GM12891 (cell line): ENCODE measurements around the gene CSMD2.

ENCODE experiments used
- DNase-seq: peaks from one replicate; pipeline ENCODE4 v3.0.0; 2011; ENCODE audit warnings: low spot score; ENCODE audit not compliant: insufficient read length
- FAIRE-seq: peaks from 2 replicates; lab custom pipeline; 2011; peaks lifted over from hg19 to GRCh38; lab: Jason Lieb, UNC
- PAX5 ChIP-seq: IDR thresholded peaks from 2 replicates; pipeline ENCODE4 v1.6.1; 2011; ENCODE audit warnings: low read length, moderate library complexity, mild to moderate bottlenecking; ENCODE audit not compliant: insufficient read depth, severe bottlenecking
- POLR2A ChIP-seq: IDR thresholded peaks from 2 replicates; pipeline ENCODE4 v1.6.1; 2011; ENCODE audit warnings: low read depth, low read length, control low read depth
- POLR2AphosphoS5 ChIP-seq: IDR thresholded peaks from 2 replicates; pipeline ENCODE4 v1.6.1; 2011; ENCODE audit warnings: low read depth, low read length, control low read depth
- POU2F2 ChIP-seq: IDR thresholded peaks from 2 replicates; pipeline ENCODE4 v1.6.1; 2011; ENCODE audit warnings: low read depth, mild to moderate bottlenecking, control low read depth, low read length, moderate library complexity
- SPI1 ChIP-seq: IDR thresholded peaks from 2 replicates; pipeline ENCODE4 v1.6.1; 2011; ENCODE audit warnings: low read depth, low read length, control low read depth
- TAF1 ChIP-seq: IDR thresholded peaks from 2 replicates; pipeline ENCODE4 v1.6.1; 2011; ENCODE audit warnings: low read depth, low read length, control low read depth

Gene CSMD2

DNA sequence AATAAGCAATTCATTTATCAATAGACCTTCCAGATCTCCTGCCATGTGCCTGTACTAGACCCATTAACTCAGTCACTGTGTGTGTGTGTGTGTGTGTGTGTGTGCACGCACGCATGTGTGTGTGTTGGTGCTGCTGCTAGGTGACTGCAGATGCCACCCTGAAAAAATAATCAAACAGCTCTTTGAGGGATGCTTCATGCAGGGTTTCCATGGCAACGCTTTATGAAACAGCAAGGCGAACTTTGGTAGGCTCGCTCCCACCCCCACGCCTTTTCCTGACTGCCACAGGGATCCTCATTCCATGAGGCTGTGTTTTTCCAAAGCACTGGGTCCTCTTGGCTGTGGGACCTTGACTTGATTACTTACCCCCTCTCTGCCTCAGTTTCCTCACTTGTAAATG is 207.2 kb downstream of the CSMD2 start:
- DNase-seq = no peak
- FAIRE-seq = no peak
- TF ChIP-seq POLR2AphosphoS5 = no peak

GRCh38 chr1:33955096-33955495 is 209.9 kb downstream of the CSMD2 start:
- TF ChIP-seq PAX5 (no peak), SPI1 (no peak), POLR2A (no peak), POU2F2 (no peak), POLR2AphosphoS5 (no peak), TAF1 (no peak)
- FAIRE-seq (no peak), DNase-seq (no peak)

- DNase-seq (no peak), FAIRE-seq (no peak)
- TF ChIP-seq POLR2A (no peak), POLR2AphosphoS5 (no peak), POU2F2 (no peak), PAX5 (no peak), SPI1 (no peak), TAF1 (no peak)
These were observed 215.5 kb downstream of the CSMD2 start for GRCh38 chr1:33949570-33949969.

DNA sequence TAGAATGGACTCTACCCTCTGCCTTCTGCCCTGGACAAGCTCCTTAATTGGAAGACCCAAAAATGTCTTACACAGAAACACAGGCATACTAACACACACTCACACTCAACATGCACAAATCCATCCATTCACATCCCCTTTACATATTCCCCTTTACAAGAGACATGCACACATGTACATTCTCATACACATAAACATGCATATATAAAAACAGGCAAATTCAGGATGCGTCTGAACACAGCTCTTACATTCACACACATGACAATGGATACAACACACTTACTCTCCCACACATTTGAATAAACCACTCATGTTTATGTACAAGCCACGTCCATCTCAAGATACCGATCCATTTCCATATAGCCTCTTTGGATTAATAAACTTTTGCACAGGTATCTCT is 216.7 kb downstream of the CSMD2 start:
- no peak for TF ChIP-seq SPI1
- TF ChIP-seq TAF1 = no peak
- TF ChIP-seq POLR2AphosphoS5 = no peak
- no peak for TF ChIP-seq POU2F2
- no peak for TF ChIP-seq POLR2A
- no peak for TF ChIP-seq PAX5
- DNase-seq = no peak
- no peak for FAIRE-seq

- TF ChIP-seq SPI1 (no peak), PAX5 (no peak), POLR2AphosphoS5 (no peak), TAF1 (no peak), POU2F2 (no peak), POLR2A (no peak)
- FAIRE-seq (no peak), DNase-seq (no peak)
These were observed 218.2 kb downstream of the CSMD2 start for GRCh38 chr1:33946836-33947235.

DNA sequence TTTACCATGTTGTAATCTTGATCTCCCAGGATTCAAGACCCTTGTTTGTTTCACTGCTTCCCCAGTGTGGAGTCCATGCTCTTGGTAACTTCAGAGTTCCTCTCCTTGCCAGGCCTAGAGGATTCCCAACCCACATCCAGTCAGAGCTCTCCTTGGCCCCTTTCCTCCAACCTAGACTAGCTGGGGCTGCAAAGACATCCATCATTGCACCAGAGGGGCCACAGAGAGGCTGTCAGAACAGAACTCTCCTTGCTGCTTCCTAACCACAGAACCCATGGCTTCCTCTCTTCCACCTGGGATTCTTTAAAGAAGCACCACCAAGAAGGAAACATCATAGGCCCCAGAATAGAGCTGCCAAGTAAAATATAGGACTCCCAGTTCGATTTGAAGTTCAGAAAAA is 220.2 kb downstream of the CSMD2 start:
- FAIRE-seq = no peak
- TF ChIP-seq POLR2AphosphoS5 = no peak
- no peak for TF ChIP-seq SPI1
- no peak for TF ChIP-seq TAF1
- no peak for TF ChIP-seq POU2F2
- TF ChIP-seq PAX5 = no peak
- TF ChIP-seq POLR2A = no peak
- DNase-seq = no peak

GRCh38 chr1:33943978-33944377 is 221.1 kb downstream of the CSMD2 start:
- no peak for FAIRE-seq
- TF ChIP-seq POLR2AphosphoS5 = no peak
- no peak for TF ChIP-seq POLR2A
- no peak for TF ChIP-seq PAX5
- no peak for TF ChIP-seq TAF1
- no peak for DNase-seq

DNA sequence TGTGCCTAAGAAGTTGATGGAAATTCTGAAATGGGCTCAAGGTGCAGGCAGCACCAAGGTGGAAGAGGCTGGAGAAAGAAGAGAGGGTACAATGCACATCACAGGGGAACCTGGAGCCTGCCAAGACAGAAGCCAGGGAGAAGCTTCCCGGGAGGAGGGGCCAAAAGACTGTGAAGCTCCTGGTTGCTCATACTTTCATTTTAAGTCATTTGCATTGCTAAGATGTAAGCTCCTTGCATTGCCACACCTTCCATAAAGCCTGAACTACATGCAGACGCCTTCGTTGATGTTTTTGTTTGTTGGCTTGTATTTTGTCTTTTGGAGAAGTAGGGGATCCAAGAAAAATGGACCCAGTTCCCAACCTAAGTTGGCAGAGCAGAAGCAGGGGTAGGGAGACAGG is 232.2 kb downstream of the CSMD2 start:
- DNase-seq = no peak
- TF ChIP-seq POLR2AphosphoS5 (no peak), POU2F2 (no peak), TAF1 (no peak), SPI1 (no peak), PAX5 (no peak), POLR2A (no peak)
- no peak for FAIRE-seq

GRCh38 chr1:33931111-33931475 is 233.9 kb downstream of the CSMD2 start:
- TF ChIP-seq SPI1 (no peak), POLR2AphosphoS5 (no peak), TAF1 (no peak), POU2F2 (no peak), PAX5 (no peak), POLR2A (no peak)
- FAIRE-seq = no peak

GRCh38 chr1:33930346-33931110 is 234.5 kb downstream of the CSMD2 start:
- TF ChIP-seq POU2F2 = no peak
- TF ChIP-seq POLR2AphosphoS5 = no peak
- no peak for TF ChIP-seq POLR2A
- TF ChIP-seq SPI1 = no peak
- TF ChIP-seq PAX5 = no peak
- TF ChIP-seq TAF1 = no peak
- no peak for DNase-seq
- no peak for FAIRE-seq

More at GRCh38 chr1:33931111-33931475, 233.9 kb downstream of the CSMD2 start:
- DNase-seq = no peak

- no peak for FAIRE-seq
- no peak for TF ChIP-seq POLR2A
- no peak for TF ChIP-seq SPI1
- no peak for TF ChIP-seq TAF1
- no peak for TF ChIP-seq POLR2AphosphoS5
- TF ChIP-seq PAX5 = no peak
- TF ChIP-seq POU2F2 = no peak
- no peak for DNase-seq
These were observed 236.8 kb downstream of the CSMD2 start for GRCh38 chr1:33928251-33928650.
